ENCODE results near the gene ZNF578.
"Not testable (repeated sequence)": the region's sequence is repeated elsewhere in the genome, so short reads cannot be mapped to it uniquely, and the experiment has no call there.

Gene ZNF578

GRCh38 chr19:52484111-52484743 is 30.9 kb downstream of the ZNF578 start:
- H3K9me3 ChIP-seq (ENCODE audit: control insufficient read depth in 1 of 2, low read length in 2 of 2), result peaks cover 3 to 86% of the 10 kb centered on the region in 2 donors

GRCh38 chr19:52485064-52485463 is 31.7 kb downstream of the ZNF578 start:
- H3K27ac ChIP-seq (ENCODE audit: low read length); H3K4me1 ChIP-seq (ENCODE audit: control insufficient read depth in 1 of 2, insufficient read depth in 2 of 2, low read length in 2 of 2); H3K27me3 ChIP-seq (ENCODE audit: low read depth, low read length); H3K36me3 ChIP-seq (ENCODE audit: control insufficient read depth in 1 of 2, insufficient read depth in 2 of 2, low read length in 2 of 2); H3K4me3 ChIP-seq (ENCODE audit: low read depth in 1 of 2, low read length in 2 of 2): not testable (repeated sequence)
- H3K9me3 ChIP-seq (ENCODE audit: control insufficient read depth in 1 of 2, low read length in 2 of 2), result peaks cover 3 to 81% of the 10 kb centered on the region in 2 donors

More at GRCh38 chr19:52484111-52484743, 30.9 kb downstream of the ZNF578 start:
- H3K27ac ChIP-seq (ENCODE audit: low read length); H3K4me1 ChIP-seq (ENCODE audit: control insufficient read depth in 1 of 2, insufficient read depth in 2 of 2, low read length in 2 of 2); H3K27me3 ChIP-seq (ENCODE audit: low read depth, low read length); H3K36me3 ChIP-seq (ENCODE audit: control insufficient read depth in 1 of 2, insufficient read depth in 2 of 2, low read length in 2 of 2): not testable (repeated sequence)
- H3K4me3 ChIP-seq (ENCODE audit: low read depth in 1 of 2, low read length in 2 of 2), result peak overlapping the region in 1 of 2 donors; percentile 47

- H3K4me1 ChIP-seq (ENCODE audit: control insufficient read depth in 1 of 2, insufficient read depth in 2 of 2, low read length in 2 of 2); H3K27ac ChIP-seq (ENCODE audit: low read length); H3K36me3 ChIP-seq (ENCODE audit: control insufficient read depth in 1 of 2, insufficient read depth in 2 of 2, low read length in 2 of 2); H3K27me3 ChIP-seq (ENCODE audit: low read depth, low read length): not testable (repeated sequence)
- Histone ChIP-seq H3K9me3 (ENCODE audit: control insufficient read depth in 1 of 2, low read length in 2 of 2) (peaks cover 3 to 78% of the 10 kb centered on the region in 2 donors), H3K4me3 (ENCODE audit: low read depth in 1 of 2, low read length in 2 of 2) (peak overlapping the region in 1 of 2 donors; percentile 39)
Observed at GRCh38 chr19:52485561-52486240, 32.3 kb downstream of the ZNF578 start.

GRCh38 chr19:52492201-52492993 is 39.0 kb downstream of the ZNF578 start:
- Histone ChIP-seq H3K27me3 (ENCODE audit: low read depth, low read length) (no peaks in the 10 kb centered on the region), H3K27ac (ENCODE audit: low read length) (no peak overlapping the region), H3K4me3 (ENCODE audit: low read depth in 1 of 2, low read length in 2 of 2) (peak overlapping the region in 1 of 2 donors; percentile 57), H3K4me1 (ENCODE audit: control insufficient read depth in 1 of 2, insufficient read depth in 2 of 2, low read length in 2 of 2) (no peaks in the 10 kb centered on the region), H3K36me3 (ENCODE audit: control insufficient read depth in 1 of 2, insufficient read depth in 2 of 2, low read length in 2 of 2) (peaks cover 0 to 14% of the 10 kb centered on the region in 2 donors), H3K9me3 (ENCODE audit: control insufficient read depth in 1 of 2, low read length in 2 of 2) (peaks cover 0 to 52% of the 10 kb centered on the region in 2 donors)

GRCh38 chr19:52492994-52493470 is 39.7 kb downstream of the ZNF578 start:
- H3K4me1 ChIP-seq (ENCODE audit: control insufficient read depth in 1 of 2, insufficient read depth in 2 of 2, low read length in 2 of 2), result no peaks in the 10 kb centered on the region
- H3K4me3 ChIP-seq (ENCODE audit: low read depth in 1 of 2, low read length in 2 of 2), result peak overlapping the region in 1 of 2 donors; percentile 57
- H3K9me3 ChIP-seq (ENCODE audit: control insufficient read depth in 1 of 2, low read length in 2 of 2), result peaks cover 0 to 53% of the 10 kb centered on the region in 2 donors
- H3K27ac ChIP-seq (ENCODE audit: low read length), result no peak overlapping the region
- peaks cover 0 to 14% of the 10 kb centered on the region in 2 donors for H3K36me3 ChIP-seq (ENCODE audit: control insufficient read depth in 1 of 2, insufficient read depth in 2 of 2, low read length in 2 of 2)
- H3K27me3 ChIP-seq (ENCODE audit: low read depth, low read length), result no peaks in the 10 kb centered on the region

GRCh38 chr19:52494518-52494917 is 41.2 kb downstream of the ZNF578 start:
- H3K27ac ChIP-seq (ENCODE audit: low read length), result no peak overlapping the region
- no peaks in the 10 kb centered on the region for H3K4me1 ChIP-seq (ENCODE audit: control insufficient read depth in 1 of 2, insufficient read depth in 2 of 2, low read length in 2 of 2)
- H3K4me3 ChIP-seq (ENCODE audit: low read depth in 1 of 2, low read length in 2 of 2), result no peak overlapping the region
- H3K36me3 ChIP-seq (ENCODE audit: control insufficient read depth in 1 of 2, insufficient read depth in 2 of 2, low read length in 2 of 2), result peaks cover 0 to 19% of the 10 kb centered on the region in 2 donors
- H3K27me3 ChIP-seq (ENCODE audit: low read depth, low read length), result no peaks in the 10 kb centered on the region
- peaks cover 0 to 56% of the 10 kb centered on the region in 2 donors for H3K9me3 ChIP-seq (ENCODE audit: control insufficient read depth in 1 of 2, low read length in 2 of 2)

GRCh38 chr19:52498571-52498970 is 45.2 kb downstream of the ZNF578 start:
- peaks cover 0 to 35% of the 10 kb centered on the region in 2 donors for H3K36me3 ChIP-seq (ENCODE audit: control insufficient read depth in 1 of 2, insufficient read depth in 2 of 2, low read length in 2 of 2)
- no peaks in the 10 kb centered on the region for H3K4me1 ChIP-seq (ENCODE audit: control insufficient read depth in 1 of 2, insufficient read depth in 2 of 2, low read length in 2 of 2)
- H3K9me3 ChIP-seq (ENCODE audit: control insufficient read depth in 1 of 2, low read length in 2 of 2), result peaks cover 0 to 61% of the 10 kb centered on the region in 2 donors
- H3K27me3 ChIP-seq (ENCODE audit: low read depth, low read length), result no peaks in the 10 kb centered on the region
- no peak overlapping the region for H3K27ac ChIP-seq (ENCODE audit: low read length)
- H3K4me3 ChIP-seq (ENCODE audit: low read depth in 1 of 2, low read length in 2 of 2), result peak overlapping the region in 1 of 2 donors; percentile 44

- peaks cover 0 to 54% of the 10 kb centered on the region in 2 donors for H3K36me3 ChIP-seq (ENCODE audit: control insufficient read depth in 1 of 2, insufficient read depth in 2 of 2, low read length in 2 of 2)
- H3K9me3 ChIP-seq (ENCODE audit: control insufficient read depth in 1 of 2, low read length in 2 of 2), result peaks cover 0 to 50% of the 10 kb centered on the region in 2 donors
- H3K4me3 ChIP-seq (ENCODE audit: low read depth in 1 of 2, low read length in 2 of 2), result peak overlapping the region in 1 of 2 donors; percentile 24
- H3K27me3 ChIP-seq (ENCODE audit: low read depth, low read length); H3K27ac ChIP-seq (ENCODE audit: low read length); H3K4me1 ChIP-seq (ENCODE audit: control insufficient read depth in 1 of 2, insufficient read depth in 2 of 2, low read length in 2 of 2): not testable (repeated sequence)
Observed at GRCh38 chr19:52500474-52500873, 47.1 kb downstream of the ZNF578 start.

- peaks cover 0 to 60% of the 10 kb centered on the region in 2 donors for H3K36me3 ChIP-seq (ENCODE audit: control insufficient read depth in 1 of 2, insufficient read depth in 2 of 2, low read length in 2 of 2)
- peak overlapping the region in 1 of 2 donors; percentile 24 for H3K4me3 ChIP-seq (ENCODE audit: low read depth in 1 of 2, low read length in 2 of 2)
- not testable (repeated sequence) for H3K4me1 ChIP-seq (ENCODE audit: control insufficient read depth in 1 of 2, insufficient read depth in 2 of 2, low read length in 2 of 2); H3K27me3 ChIP-seq (ENCODE audit: low read depth, low read length); H3K27ac ChIP-seq (ENCODE audit: low read length)
- H3K9me3 ChIP-seq (ENCODE audit: control insufficient read depth in 1 of 2, low read length in 2 of 2), result peaks cover 0 to 55% of the 10 kb centered on the region in 2 donors
Observed at GRCh38 chr19:52500991-52501390, 47.6 kb downstream of the ZNF578 start.

GRCh38 chr19:52507266-52507665 is 53.9 kb downstream of the ZNF578 start:
- Histone ChIP-seq H3K27me3 (ENCODE audit: low read depth, low read length) (no peaks in the 10 kb centered on the region), H3K4me3 (ENCODE audit: low read depth in 1 of 2, low read length in 2 of 2) (no peak overlapping the region), H3K9me3 (ENCODE audit: control insufficient read depth in 1 of 2, low read length in 2 of 2) (peaks cover 8 to 48% of the 10 kb centered on the region in 2 donors), H3K36me3 (ENCODE audit: control insufficient read depth in 1 of 2, insufficient read depth in 2 of 2, low read length in 2 of 2) (peaks cover 0 to 74% of the 10 kb centered on the region in 2 donors), H3K27ac (ENCODE audit: low read length) (no peak overlapping the region), H3K4me1 (ENCODE audit: control insufficient read depth in 1 of 2, insufficient read depth in 2 of 2, low read length in 2 of 2) (no peaks in the 10 kb centered on the region)

GRCh38 chr19:52516191-52516590 is 62.8 kb downstream of the ZNF578 start:
- no peak overlapping the region for H3K4me3 ChIP-seq (ENCODE audit: low read depth in 1 of 2, low read length in 2 of 2)
- no peak overlapping the region for H3K27ac ChIP-seq (ENCODE audit: low read length)
- no peaks in the 10 kb centered on the region for H3K27me3 ChIP-seq (ENCODE audit: low read depth, low read length)
- H3K4me1 ChIP-seq (ENCODE audit: control insufficient read depth in 1 of 2, insufficient read depth in 2 of 2, low read length in 2 of 2), result no peaks in the 10 kb centered on the region
- H3K9me3 ChIP-seq (ENCODE audit: control insufficient read depth in 1 of 2, low read length in 2 of 2), result peaks cover 8 to 47% of the 10 kb centered on the region in 2 donors
- H3K36me3 ChIP-seq (ENCODE audit: control insufficient read depth in 1 of 2, insufficient read depth in 2 of 2, low read length in 2 of 2), result peaks cover 0 to 35% of the 10 kb centered on the region in 2 donors
